CD4-positive, alpha-beta T cell treated with Interleukin-6 at 100 ng/mL for 8 hours (primary cell): ENCODE results near the gene SMC6.

Experiments
- DNase-seq: peaks from one replicate; pipeline ENCODE4 v3.0.0-alpha.2; 2020; ENCODE audit warnings: mixed read lengths, low spot score

Gene SMC6, protein sequence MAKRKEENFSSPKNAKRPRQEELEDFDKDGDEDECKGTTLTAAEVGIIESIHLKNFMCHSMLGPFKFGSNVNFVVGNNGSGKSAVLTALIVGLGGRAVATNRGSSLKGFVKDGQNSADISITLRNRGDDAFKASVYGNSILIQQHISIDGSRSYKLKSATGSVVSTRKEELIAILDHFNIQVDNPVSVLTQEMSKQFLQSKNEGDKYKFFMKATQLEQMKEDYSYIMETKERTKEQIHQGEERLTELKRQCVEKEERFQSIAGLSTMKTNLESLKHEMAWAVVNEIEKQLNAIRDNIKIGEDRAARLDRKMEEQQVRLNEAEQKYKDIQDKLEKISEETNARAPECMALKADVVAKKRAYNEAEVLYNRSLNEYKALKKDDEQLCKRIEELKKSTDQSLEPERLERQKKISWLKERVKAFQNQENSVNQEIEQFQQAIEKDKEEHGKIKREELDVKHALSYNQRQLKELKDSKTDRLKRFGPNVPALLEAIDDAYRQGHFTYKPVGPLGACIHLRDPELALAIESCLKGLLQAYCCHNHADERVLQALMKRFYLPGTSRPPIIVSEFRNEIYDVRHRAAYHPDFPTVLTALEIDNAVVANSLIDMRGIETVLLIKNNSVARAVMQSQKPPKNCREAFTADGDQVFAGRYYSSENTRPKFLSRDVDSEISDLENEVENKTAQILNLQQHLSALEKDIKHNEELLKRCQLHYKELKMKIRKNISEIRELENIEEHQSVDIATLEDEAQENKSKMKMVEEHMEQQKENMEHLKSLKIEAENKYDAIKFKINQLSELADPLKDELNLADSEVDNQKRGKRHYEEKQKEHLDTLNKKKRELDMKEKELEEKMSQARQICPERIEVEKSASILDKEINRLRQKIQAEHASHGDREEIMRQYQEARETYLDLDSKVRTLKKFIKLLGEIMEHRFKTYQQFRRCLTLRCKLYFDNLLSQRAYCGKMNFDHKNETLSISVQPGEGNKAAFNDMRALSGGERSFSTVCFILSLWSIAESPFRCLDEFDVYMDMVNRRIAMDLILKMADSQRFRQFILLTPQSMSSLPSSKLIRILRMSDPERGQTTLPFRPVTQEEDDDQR

GRCh38 chr2:17753803-17754663 lies at the start of gene SMC6, which contains the start of gene GEN1:
TSS of gene SMC6 (minus strand) at chr2:17753810. CDS start at chr2:17745946, 7,864 bp downstream.
TSS of gene GEN1 (plus strand) at chr2:17754138. CDS start at chr2:17759944, 5,806 bp downstream.
- peak; percentile 87 for DNase-seq

DNA sequence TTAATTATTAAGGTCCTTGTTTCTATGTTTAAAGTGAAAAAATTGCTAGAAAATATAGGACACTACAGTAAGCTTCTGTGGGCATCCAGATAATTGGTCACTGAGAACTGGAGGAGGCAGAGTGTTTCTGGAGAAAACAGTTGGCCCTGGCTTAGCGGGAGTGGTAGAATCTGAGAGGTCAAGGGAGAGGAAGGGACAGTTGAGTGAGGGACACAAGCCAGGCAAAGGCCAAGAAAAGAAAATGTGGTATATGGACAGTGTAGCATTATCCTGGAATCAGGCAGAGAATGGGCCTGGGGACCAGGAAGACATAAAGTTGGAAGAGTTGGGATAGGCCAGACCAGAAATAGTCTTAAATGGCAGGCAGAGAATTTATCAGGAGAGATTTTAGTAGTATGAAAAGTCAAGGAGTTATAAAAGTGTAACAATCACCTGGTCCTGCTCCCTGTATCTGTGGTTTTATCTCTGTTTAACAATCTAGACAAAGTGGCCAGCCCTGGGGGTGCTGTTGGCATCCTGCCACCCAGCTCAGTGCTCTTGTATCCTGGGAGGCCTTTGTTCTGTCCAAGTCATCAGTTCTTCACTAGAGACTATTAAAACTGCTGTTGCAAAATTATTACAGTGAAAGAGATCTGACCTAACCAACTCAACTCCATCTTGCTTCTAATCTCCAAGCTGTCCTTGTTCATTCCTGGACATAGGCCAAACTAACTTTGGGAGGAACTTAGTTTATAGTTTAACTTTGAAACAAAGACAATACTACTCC lies 47.3 kb upstream of the SMC6 start:
- no peak for DNase-seq

- DNase-seq = no peak
These were observed 46.6 kb upstream of the SMC6 start for GRCh38 chr2:17800219-17800618.

DNA sequence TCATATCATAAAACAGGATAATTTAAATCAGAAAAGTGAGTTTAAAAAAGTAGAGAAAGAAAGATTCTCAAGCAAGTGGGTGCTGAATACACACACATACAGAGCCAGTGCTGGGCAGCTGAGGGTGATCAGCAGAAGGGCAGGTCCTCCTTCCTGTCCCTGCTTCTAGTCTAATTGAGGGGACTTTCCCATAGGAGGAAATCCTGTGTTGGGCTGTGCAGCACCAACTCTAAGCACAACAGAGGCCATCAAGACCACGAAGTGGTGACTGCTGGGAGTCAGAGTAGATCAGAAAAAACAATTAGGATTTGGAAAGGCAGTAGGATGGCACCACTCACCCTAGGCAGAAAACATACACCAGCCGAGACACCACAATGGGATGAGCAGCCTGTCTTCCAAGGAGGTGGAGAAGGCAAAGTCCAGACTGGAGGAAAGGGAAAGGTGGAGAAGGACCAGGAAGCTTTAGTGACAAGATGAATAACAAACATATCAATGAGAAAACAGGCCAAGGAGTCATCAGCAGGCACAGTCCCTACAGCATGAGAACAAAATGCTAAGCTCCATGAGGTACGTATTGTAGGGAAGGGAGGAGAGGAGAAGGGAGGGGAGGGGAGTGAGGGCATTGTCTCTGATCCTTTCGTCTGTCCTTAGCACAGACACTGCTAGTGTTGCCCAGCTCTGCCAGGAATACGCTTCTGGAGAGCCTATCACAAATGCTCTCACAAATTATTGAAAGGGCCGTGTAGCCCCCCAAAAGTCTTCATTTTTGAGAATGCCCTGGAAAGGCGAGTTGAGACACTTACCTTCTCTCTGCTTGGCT lies 45.9 kb upstream of the SMC6 start:
- no peak for DNase-seq

- DNase-seq = no peak
These were observed 44.7 kb upstream of the SMC6 start for GRCh38 chr2:17798338-17798737.

GRCh38 chr2:17795309-17795708 lies 41.7 kb upstream of the SMC6 start:
- DNase-seq = no peak

GRCh38 chr2:17793803-17794354 lies 40.3 kb upstream of the SMC6 start:
- no peak for DNase-seq

DNA sequence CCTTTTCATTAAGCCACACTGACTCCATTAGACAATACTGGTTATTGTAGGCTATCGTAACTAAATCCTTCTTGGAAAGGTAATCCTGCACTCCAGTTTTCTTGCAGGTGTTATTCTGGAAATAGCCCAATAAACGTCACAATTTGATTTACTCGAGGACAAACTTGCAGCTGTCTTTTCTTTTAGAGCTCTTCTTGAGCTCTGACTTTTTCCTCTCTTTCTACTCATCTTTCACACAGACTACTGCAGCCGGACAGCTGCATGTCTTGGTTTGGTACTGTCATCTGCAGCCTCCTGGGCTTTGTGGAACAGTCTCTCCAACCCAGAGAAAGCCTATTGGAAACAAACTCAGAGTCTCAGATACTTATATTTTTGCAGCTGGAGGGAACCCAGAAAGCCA lies 39.7 kb upstream of the SMC6 start:
- no peak for DNase-seq

- no peak for DNase-seq
These were observed 38.9 kb upstream of the SMC6 start for GRCh38 chr2:17792515-17792914.

DNA sequence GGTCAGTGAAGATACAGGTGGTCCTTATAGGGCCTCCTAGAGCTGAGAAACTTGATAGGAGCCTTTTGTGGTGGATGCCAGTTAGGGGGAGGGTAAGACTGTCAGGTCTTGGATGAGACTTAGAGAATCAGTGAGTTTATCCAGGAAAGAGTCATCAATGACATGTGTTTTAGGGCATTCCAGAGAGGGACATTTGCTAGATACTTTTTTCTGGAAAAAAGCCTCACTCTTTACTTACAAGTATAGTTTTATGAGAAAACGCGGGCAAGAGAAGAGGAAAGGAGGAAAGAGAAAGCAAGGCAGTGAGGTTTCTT lies 38.2 kb upstream of the SMC6 start:
- no peak for DNase-seq

- DNase-seq = no peak
These were observed 37.7 kb upstream of the SMC6 start for GRCh38 chr2:17791121-17791816.

DNA sequence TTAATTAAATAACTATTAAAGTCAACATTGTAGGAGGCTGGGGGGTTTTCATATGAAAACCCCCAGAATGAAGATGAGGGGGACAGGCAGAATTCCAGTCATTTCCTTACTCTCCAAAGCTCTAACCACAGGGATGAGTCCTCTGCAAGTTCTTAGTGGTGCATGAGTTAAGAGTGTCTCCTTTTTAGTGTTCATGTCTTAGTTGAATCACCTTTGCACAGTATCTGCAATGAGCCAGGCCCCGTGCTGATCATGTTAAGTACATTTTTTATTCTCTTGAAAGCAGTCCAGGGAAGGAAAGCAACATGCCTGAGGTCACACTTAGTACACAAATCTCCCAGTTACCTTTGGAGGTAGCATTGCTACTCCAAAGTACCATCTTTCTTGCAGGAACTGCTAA lies 36.9 kb upstream of the SMC6 start:
- no peak for DNase-seq

GRCh38 chr2:17788773-17789172 lies 35.2 kb upstream of the SMC6 start:
- DNase-seq = no peak

- no peak for DNase-seq
These were observed 33.1 kb upstream of the SMC6 start for GRCh38 chr2:17786727-17787126.

DNA sequence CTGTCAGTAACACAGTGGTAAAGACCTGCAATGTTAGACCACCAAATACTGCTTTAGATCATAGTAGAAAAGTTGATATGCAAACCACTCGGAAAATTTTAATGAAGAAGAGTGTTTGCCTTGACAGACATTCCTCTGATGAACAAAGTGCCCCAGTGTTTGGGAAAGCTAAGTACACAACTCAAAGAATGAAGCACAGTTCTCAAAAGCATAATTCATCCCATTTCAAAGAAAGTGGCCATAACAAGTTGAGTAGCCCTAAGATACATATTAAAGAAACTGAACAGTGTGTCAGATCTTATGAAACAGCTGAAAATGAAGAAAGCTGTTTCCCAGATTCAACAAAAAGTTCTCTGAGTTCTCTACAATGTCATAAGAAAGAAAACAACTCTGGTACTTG lies 27.9 kb upstream of the SMC6 start:
- no peak for DNase-seq

DNA sequence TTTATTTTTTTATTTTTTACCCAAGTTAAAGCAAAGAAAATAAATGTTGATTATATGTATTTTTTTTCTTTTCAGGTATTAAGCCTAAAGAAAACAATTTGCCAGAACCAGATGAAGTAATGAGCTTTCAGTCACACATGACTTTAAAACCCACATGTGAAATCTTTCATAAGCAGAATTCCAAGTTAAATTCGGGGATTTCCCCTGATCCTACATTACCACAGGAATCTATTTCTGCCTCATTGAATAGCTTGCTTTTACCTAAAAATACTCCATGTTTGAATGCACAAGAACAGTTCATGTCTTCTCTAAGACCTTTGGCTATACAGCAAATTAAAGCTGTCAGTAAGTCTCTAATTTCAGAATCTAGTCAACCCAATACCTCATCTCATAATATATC lies 26.9 kb upstream of the SMC6 start:
- no peak for DNase-seq

DNA sequence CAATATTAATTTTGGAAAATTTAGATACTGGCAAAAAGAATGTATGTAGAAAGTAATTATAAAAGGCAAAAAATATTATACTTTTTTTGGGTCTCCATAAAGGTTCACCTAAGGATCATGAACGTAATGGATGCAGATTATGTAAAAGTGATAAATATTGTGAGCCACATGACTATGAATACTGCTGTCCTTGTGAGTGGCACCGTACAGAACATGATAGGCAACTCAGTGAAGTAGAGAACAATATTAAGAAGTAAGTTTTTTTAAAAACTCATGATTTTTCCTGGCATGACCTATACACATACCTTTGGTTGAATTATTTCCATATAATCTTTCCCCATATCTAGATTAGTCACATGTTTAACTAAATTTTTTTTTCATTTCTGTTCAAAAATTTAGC lies 18.9 kb upstream of the SMC6 start:
- DNase-seq = no peak

DNA sequence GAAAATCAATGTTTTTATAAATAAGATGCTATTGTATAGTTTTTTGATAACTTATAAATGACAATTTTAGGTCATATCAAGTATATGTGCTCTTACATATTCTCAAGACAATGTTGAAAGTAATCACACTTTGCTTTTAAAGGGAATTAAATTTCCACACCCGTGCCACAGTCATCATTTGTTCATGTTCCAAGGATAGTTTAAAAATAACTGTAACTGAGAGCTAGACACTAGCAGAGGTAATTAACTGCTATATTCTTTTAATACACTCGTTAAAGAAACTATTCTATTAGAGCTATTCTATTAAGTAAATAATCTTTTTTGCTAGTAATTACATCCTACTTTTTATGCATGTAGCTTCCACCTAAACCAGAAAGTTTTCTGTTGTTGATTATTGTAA lies 18.3 kb upstream of the SMC6 start:
- no peak for DNase-seq

DNA sequence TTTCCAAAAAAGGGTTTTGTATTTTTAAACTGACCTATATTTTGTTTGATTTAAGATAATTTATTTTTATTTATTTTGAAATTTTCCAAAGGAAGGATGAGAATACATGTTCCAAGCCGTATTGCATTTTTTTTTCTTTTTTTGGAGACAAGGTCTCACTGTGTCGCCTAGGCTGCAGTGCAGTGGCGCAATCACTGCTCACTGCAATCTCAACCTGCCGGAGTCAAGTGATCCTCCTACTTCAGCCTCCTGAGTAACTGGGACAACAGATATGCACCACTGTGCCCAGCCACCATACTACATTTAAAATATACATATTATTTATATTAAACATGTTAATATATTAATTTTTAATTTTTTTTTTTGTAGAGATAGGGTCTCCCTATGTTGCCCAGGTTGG lies 15.3 kb upstream of the SMC6 start:
- DNase-seq = no peak
